ENCODE results near the gene SLC51A. TPM values are rescaled to one million over a fixed set of nuclear protein-coding genes. Genes with fewer than 3 reads are reported as not detected.

SLC51A gene
- total RNA-seq, 2 experiments from 2014 or later: not detected

- H4K20me1 ChIP-seq (ENCODE audit: insufficient read depth, low read length): no peaks in the 10 kb centered on the region
- no peaks in the 10 kb centered on the region for H3K79me2 ChIP-seq (ENCODE audit: insufficient read depth, low read depth, low read length)
- H3K36me3 ChIP-seq (ENCODE audit: insufficient read depth, low read length): peaks cover 23% of the 10 kb centered on the region
- no TSS peak for BruUV-seq (replicated peaks)
- H3K4me1 ChIP-seq (ENCODE audit: insufficient read depth, low read length, poor library complexity, severe bottlenecking): no peaks in the 10 kb centered on the region
- H3K9me2 ChIP-seq (ENCODE audit: insufficient read depth, low read length): no peaks in the 10 kb centered on the region
- TF ChIP-seq EZH2phosphoT487 (IDR thresholded peaks at IDR 0.05; ENCODE audit: borderline replicate concordance, low read depth, low read length): no peak
- TF ChIP-seq, protein P1, sequence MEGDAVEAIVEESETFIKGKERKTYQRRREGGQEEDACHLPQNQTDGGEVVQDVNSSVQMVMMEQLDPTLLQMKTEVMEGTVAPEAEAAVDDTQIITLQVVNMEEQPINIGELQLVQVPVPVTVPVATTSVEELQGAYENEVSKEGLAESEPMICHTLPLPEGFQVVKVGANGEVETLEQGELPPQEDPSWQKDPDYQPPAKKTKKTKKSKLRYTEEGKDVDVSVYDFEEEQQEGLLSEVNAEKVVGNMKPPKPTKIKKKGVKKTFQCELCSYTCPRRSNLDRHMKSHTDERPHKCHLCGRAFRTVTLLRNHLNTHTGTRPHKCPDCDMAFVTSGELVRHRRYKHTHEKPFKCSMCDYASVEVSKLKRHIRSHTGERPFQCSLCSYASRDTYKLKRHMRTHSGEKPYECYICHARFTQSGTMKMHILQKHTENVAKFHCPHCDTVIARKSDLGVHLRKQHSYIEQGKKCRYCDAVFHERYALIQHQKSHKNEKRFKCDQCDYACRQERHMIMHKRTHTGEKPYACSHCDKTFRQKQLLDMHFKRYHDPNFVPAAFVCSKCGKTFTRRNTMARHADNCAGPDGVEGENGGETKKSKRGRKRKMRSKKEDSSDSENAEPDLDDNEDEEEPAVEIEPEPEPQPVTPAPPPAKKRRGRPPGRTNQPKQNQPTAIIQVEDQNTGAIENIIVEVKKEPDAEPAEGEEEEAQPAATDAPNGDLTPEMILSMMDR (conservative IDR thresholded peaks at IDR 0.05; ENCODE audit: low read length): no peak
- CTCF ChIA-PET (ENCODE audit: unreplicated experiment): no interaction called here
- no peak overlapping the region for H3K4me2 ChIP-seq (ENCODE audit: low read length)
- POLR2A ChIA-PET: no interaction called here
- H2AFZ ChIP-seq (ENCODE audit: low read length): no peak overlapping the region
- H3K27ac ChIP-seq (ENCODE audit: low read depth, low read length, poor library complexity, severe bottlenecking): no peak overlapping the region
- intact Hi-C loops (cut with micrococcal nuclease; ENCODE audit: unreplicated experiment): no loop called here
- no peak overlapping the region for H3K4me3 ChIP-seq (ENCODE audit: low read depth, low read length, poor library complexity, severe bottlenecking)
- no peak for DNase-seq (ENCODE audit: low spot score)
- peaks cover 13% of the 10 kb centered on the region for H3K9me3 ChIP-seq (ENCODE audit: low read length)
These were observed 58.8 kb downstream of the SLC51A start for GRCh38 chr3:196275126-196275525.

DNA sequence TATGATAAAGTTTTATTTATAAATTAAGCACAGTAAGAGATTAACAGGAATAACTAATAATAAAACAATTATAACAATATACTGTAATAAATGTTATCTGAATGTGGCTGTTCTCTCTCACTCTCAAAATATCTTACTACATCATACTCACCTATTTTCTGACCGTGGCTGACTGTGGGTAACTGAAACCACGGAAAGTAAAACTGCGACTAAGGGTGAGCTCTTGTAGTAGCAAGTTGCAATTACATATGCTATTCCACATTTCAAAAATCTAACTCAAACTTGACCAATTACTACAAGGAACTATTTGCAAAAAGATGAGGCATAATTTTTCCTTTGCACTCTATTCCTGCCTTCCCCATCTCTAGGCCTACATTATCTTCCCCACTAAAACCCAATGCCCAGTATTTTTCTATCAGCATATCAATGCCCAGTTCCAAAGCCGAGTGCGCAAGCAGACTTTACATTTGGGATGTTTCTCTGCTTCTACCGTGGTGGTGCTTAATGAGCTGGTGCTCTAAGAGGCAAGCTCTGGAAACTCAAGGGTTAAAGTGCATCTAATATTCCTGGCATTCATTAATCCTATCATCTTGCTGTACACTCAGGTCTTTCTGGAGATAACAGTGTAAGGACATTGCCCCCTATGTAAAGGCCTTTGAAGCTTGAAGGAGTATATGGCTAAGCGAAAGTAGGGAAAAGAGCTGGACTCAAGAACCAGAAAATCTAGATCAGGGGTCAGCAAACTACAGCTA, 64.5 kb downstream of the SLC51A start:
- Histone ChIP-seq H3K4me3 (ENCODE audit: low read depth, low read length, poor library complexity, severe bottlenecking) (no peak overlapping the region), H3K79me2 (ENCODE audit: insufficient read depth, low read depth, low read length) (no peaks in the 10 kb centered on the region; the same call in 1 of the 2 replicates), H3K27ac (ENCODE audit: low read depth, low read length, poor library complexity, severe bottlenecking) (no peak overlapping the region), H4K20me1 (ENCODE audit: insufficient read depth, low read length) (no peaks in the 10 kb centered on the region; the same call in 1 of the 2 replicates), H3K4me2 (ENCODE audit: low read length) (no peak overlapping the region), H3K4me1 (ENCODE audit: insufficient read depth, low read length, poor library complexity, severe bottlenecking) (peaks cover 4% of the 10 kb centered on the region), H3K36me3 (ENCODE audit: insufficient read depth, low read length) (no peaks in the 10 kb centered on the region), H2AFZ (ENCODE audit: low read length) (no peak overlapping the region), H3K9me3 (ENCODE audit: low read length) (no peaks in the 10 kb centered on the region), H3K9me2 (ENCODE audit: insufficient read depth, low read length) (no peaks in the 10 kb centered on the region)
- TF ChIP-seq EZH2phosphoT487 (IDR thresholded peaks at IDR 0.05; ENCODE audit: borderline replicate concordance, low read depth, low read length): no peak
- TF ChIP-seq, protein P1 (conservative IDR thresholded peaks at IDR 0.05; ENCODE audit: low read length): no peak
- DNase-seq (ENCODE audit: low spot score): no peak
- intact Hi-C loops (cut with micrococcal nuclease; ENCODE audit: unreplicated experiment): no loop called here
- ChIA-PET CTCF (ENCODE audit: unreplicated experiment) (no interaction called here), POLR2A (interaction anchor here (0.6 to 1.1 kb wide), 5 partner anchors 156 to 864 kb away, joined by 3 to 6 read pairs (median 3); no protein-coding TSS in a partner anchor)
- no TSS peak for BruUV-seq (replicated peaks)

- H3K4me1 ChIP-seq (ENCODE audit: insufficient read depth, low read length, poor library complexity, severe bottlenecking): peaks cover 8% of the 10 kb centered on the region
- intact Hi-C loops (cut with micrococcal nuclease; ENCODE audit: unreplicated experiment): no loop called here
- H3K4me3 ChIP-seq (ENCODE audit: low read depth, low read length, poor library complexity, severe bottlenecking): no peak overlapping the region
- ChIA-PET POLR2A (interaction anchor here (0.8 to 1.4 kb wide), 4 partner anchors 8 to 278 kb away, joined by 3 to 4 read pairs (median 4); no protein-coding TSS in a partner anchor), CTCF (ENCODE audit: unreplicated experiment) (interaction anchor here (0.6 kb wide), 1 partner anchor 35 kb away, joined by 3 read pairs; no protein-coding TSS in a partner anchor)
- H3K79me2 ChIP-seq (ENCODE audit: insufficient read depth, low read depth, low read length): peaks cover 3% of the 10 kb centered on the region; the same call in 1 of the 2 replicates
- no TSS peak for BruUV-seq (replicated peaks)
- no peak overlapping the region for H3K4me2 ChIP-seq (ENCODE audit: low read length)
- H3K9me2 ChIP-seq (ENCODE audit: insufficient read depth, low read length): no peaks in the 10 kb centered on the region
- H3K36me3 ChIP-seq (ENCODE audit: insufficient read depth, low read length): no peaks in the 10 kb centered on the region
- H3K27ac ChIP-seq (ENCODE audit: low read depth, low read length, poor library complexity, severe bottlenecking): no peak overlapping the region
- H3K9me3 ChIP-seq (ENCODE audit: low read length): no peaks in the 10 kb centered on the region
- TF ChIP-seq EZH2phosphoT487 (IDR thresholded peaks at IDR 0.05; ENCODE audit: borderline replicate concordance, low read depth, low read length): no peak
- TF ChIP-seq, protein P1 (conservative IDR thresholded peaks at IDR 0.05; ENCODE audit: low read length): no peak
- DNase-seq (ENCODE audit: low spot score): no peak
- no peak overlapping the region for H2AFZ ChIP-seq (ENCODE audit: low read length)
- no peaks in the 10 kb centered on the region; the same call in 1 of the 2 replicates for H4K20me1 ChIP-seq (ENCODE audit: insufficient read depth, low read length)
These were observed 65.6 kb downstream of the SLC51A start for GRCh38 chr3:196281962-196282361.

Measured in OCI-LY7 (cell line).